A549 (cell line): Measurements from ENCODE around the gene FNIP2.
"Not testable (repeated sequence)": the region's sequence is repeated elsewhere in the genome, so short reads cannot be mapped to it uniquely, and the experiment has no call there.

Experiments
- CTCF ChIP-seq: fragments of >200 bp; sonication (Bioruptor Twin); formaldehyde crosslinking; IDR thresholded peaks from 3 replicates; pipeline ENCODE4 v1.5.1; 2016
- E2F6 ChIP-seq: IDR thresholded peaks from 2 replicates; pipeline ENCODE4 v1.6.1; 2012; ENCODE audit warnings: low read depth, borderline replicate concordance
- EHMT2 ChIP-seq: fragments of 200-600 bp; sonication (generic); IDR thresholded peaks from 2 replicates; pipeline ENCODE4 v1.6.1; 2016; ENCODE audit warnings: antibody characterized with exemption, low read depth, mild to moderate bottlenecking, moderate library complexity
- EP300 ChIP-seq, 2 experiments: fragments of >200 bp; sonication (Bioruptor Twin); formaldehyde crosslinking; IDR thresholded peaks; 2 replicates in 1 of 2; 3 replicates in 1 of 2; pipeline ENCODE4 v1.6.1; 2016 to 2017
- FOXS1 ChIP-seq: fragments of 250-450 bp; sonication (Bioruptor Pico); IDR thresholded peaks from 2 replicates; pipeline ENCODE4 v1.5.0; 2020; ENCODE audit warnings: mild to moderate bottlenecking, moderate library complexity
- JUN ChIP-seq, 2 experiments: fragments of >200 bp; sonication (Bioruptor Twin); formaldehyde crosslinking; IDR thresholded peaks; 2 replicates in 1 of 2; 3 replicates in 1 of 2; pipeline ENCODE4 v1.6.1; 2016 to 2017
- JUNB ChIP-seq: fragments of >200 bp; sonication (Bioruptor Twin); formaldehyde crosslinking; IDR thresholded peaks from 2 replicates; pipeline ENCODE4 v1.6.1; 2016
- MAX ChIP-seq: IDR thresholded peaks from 2 replicates; pipeline ENCODE4 v1.6.1; 2012
- POLR2A ChIP-seq: IDR thresholded peaks from 2 replicates; pipeline ENCODE4 v1.6.1; 2012; ENCODE audit warnings: mild to moderate bottlenecking, low read length
- RAD21 ChIP-seq, 2 experiments: fragments of >200 bp in 1 of 2; sonication (Bioruptor Twin) in 1 of 2; formaldehyde crosslinking in 1 of 2; IDR thresholded peaks in 1 of 2; conservative IDR thresholded peaks in 1 of 2; 2 replicates in 1 of 2; 3 replicates in 1 of 2; pipeline ENCODE4 v1.6.1; 2012 to 2018; ENCODE audit warnings: inconsistent platforms in 1 of 2
- RFX5 ChIP-seq: fragments of 450-650 bp; IDR thresholded peaks from 2 replicates; pipeline ENCODE4 v1.7.1; 2014; ENCODE audit warnings: antibody characterized with exemption, mild to moderate bottlenecking, moderate library complexity
- TP53 ChIP-seq: fragments of 250-450 bp; sonication (Bioruptor Pico); IDR thresholded peaks from 2 replicates; pipeline ENCODE4 v1.5.0; 2021; ENCODE audit warnings: mild to moderate bottlenecking, moderate library complexity

GRCh38 chr4:158759539-158759938 is 9.3 kb upstream of the FNIP2 start:
- not testable (repeated sequence) for TF ChIP-seq CTCF; MAX; RAD21 (conservative IDR thresholded peaks at IDR 0.05 in 1 of 2, IDR thresholded peaks at IDR 0.05 in 1 of 2); E2F6; TP53 (CRISPR knock-in tag); FOXS1; EHMT2; JUN (IDR thresholded peaks at IDR 0.05); JUNB; RFX5; POLR2A; EP300 (IDR thresholded peaks at IDR 0.05)
